Left ventricle myocardium inferior (tissue), 1 donor: Measurements from ENCODE around the gene TNRC6B. TPM values are rescaled to one million over a fixed set of nuclear protein-coding genes. Genes with fewer than 3 reads are reported as not detected.

Experiments used
- DNase-seq: peaks from one replicate; pipeline ENCODE4 v3.0.0-alpha.2; 2020
- H3K27ac ChIP-seq: fragments of 200-600 bp; replicated peaks from 2 replicates; pipeline ENCODE4 v1.8.0; 2021
- H3K27me3 ChIP-seq: fragments of 200-600 bp; 2 replicates; pipeline ENCODE4 v1.8.0; 2021; ENCODE audit warnings: low read depth
- H3K36me3 ChIP-seq: fragments of 200-600 bp; 2 replicates; pipeline ENCODE4 v1.8.0; 2021
- H3K4me1 ChIP-seq: fragments of 200-600 bp; 2 replicates; pipeline ENCODE4 v1.8.0; 2021
- H3K4me3 ChIP-seq: fragments of 200-600 bp; 2 replicates; pipeline ENCODE4 v1.8.0; 2021; ENCODE audit warnings: mild to moderate bottlenecking, moderate library complexity
- H3K9me3 ChIP-seq: fragments of 200-600 bp; replicated peaks from 2 replicates; pipeline ENCODE4 v1.8.0; 2021
- intact Hi-C: fragments of 100-400 bp; cut with micrococcal nuclease; formaldehyde crosslinking; loops from one replicate; pipeline ENCODE4 v1.11.0; 2022
- total RNA-seq: library from RNA; stranded (reverse); fragmentation: NEBNext Ultra II Directional; extraction: Animal tissue kit (Norgen Biotek cat#: 25700); gene quantifications from one replicate; pipeline ENCODE4 v1.2.1, GENCODE V29; 2021
- TF ChIP-seq, protein P1 (sequence below): fragments of 200-600 bp; IDR thresholded peaks from 2 replicates; pipeline ENCODE4 v1.8.0; 2021; ENCODE audit warnings: antibody characterized with exemption, mild to moderate bottlenecking, borderline replicate concordance
- donor health status: DM: no; HTN: yes; CAD: no; lungs with severe emphysema.

Gene TNRC6B
- total RNA-seq, 1 donor from 2014 or later: 43.8 TPM

DNA sequence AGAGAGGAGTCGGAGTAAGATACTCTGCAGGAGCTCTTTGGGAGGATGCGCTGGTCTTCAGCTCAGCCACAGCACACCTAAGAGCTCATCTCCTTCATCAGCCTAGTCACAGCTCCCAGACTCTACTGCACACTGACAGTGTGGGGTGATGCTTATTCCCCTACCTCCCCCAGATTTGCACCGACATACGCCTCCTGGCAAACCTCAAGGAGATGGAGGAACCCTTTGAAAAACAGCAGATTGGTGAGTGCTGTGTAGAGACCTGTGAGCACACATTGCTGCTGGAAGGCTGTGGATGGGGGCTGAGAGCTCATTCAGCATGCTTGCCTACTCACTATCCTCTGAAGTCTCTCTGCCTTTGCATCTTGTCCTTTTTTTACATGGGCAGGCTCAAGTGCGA is 183.4 kb downstream of the TNRC6B start:
- Histone ChIP-seq H3K27me3 (no peaks in the 10 kb centered on the region), H3K9me3 (no peaks in the 10 kb centered on the region), H3K27ac (no peak overlapping the region), H3K4me3 (no peak overlapping the region), H3K36me3 (peaks cover 98% of the 10 kb centered on the region), H3K4me1 (no peaks in the 10 kb centered on the region)
- no peak for DNase-seq
- intact Hi-C loops: no loop called here
- TF ChIP-seq, protein P1, sequence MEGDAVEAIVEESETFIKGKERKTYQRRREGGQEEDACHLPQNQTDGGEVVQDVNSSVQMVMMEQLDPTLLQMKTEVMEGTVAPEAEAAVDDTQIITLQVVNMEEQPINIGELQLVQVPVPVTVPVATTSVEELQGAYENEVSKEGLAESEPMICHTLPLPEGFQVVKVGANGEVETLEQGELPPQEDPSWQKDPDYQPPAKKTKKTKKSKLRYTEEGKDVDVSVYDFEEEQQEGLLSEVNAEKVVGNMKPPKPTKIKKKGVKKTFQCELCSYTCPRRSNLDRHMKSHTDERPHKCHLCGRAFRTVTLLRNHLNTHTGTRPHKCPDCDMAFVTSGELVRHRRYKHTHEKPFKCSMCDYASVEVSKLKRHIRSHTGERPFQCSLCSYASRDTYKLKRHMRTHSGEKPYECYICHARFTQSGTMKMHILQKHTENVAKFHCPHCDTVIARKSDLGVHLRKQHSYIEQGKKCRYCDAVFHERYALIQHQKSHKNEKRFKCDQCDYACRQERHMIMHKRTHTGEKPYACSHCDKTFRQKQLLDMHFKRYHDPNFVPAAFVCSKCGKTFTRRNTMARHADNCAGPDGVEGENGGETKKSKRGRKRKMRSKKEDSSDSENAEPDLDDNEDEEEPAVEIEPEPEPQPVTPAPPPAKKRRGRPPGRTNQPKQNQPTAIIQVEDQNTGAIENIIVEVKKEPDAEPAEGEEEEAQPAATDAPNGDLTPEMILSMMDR: no peak

DNA sequence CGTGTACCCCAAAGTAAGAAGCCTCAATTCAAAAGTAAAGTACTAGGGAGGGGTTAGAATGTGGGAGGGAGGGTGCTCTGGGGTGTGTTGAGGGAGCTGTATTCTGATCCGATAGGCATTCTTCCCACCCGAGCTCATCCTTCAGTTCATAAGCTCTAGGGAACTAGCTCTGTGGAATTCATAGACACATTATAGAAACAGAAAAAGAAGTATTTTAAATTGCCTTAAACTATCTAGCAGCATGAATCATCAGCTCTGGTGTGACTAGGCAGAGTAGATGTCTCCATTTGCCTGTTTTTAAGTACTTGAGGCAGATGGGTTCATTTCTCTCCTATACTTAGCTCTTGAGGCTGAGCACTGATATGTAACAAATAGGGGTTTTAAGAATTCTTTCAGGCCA is 185.3 kb downstream of the TNRC6B start:
- Histone ChIP-seq H3K4me1 (peaks cover 7% of the 10 kb centered on the region), H3K27me3 (no peaks in the 10 kb centered on the region), H3K36me3 (peaks cover 99% of the 10 kb centered on the region), H3K9me3 (no peaks in the 10 kb centered on the region), H3K4me3 (no peak overlapping the region), H3K27ac (no peak overlapping the region)
- TF ChIP-seq, protein P1: no peak
- intact Hi-C loops: no loop called here
- no peak for DNase-seq

DNA sequence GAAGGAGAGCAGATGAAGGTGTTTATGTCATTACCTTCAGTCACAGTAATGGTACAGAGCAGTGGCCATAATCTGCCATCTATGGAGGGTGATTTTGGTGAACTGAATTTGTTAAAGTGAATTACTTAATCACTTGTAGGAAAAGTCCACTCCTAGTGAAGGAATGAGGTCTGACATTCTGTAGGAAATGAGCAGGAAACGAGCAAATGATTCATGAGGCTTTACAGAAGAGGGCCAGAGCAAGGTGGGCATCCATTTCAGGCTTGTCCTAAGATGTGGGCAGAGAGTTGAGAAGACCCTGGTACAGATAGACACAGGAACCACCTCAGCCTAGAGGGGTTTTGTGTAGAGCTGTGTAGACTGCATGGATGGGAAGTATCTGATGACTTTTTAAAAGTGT is 186.7 kb downstream of the TNRC6B start:
- intact Hi-C loops: no loop called here
- Histone ChIP-seq H3K4me1 (peaks cover 8% of the 10 kb centered on the region), H3K27ac (no peak overlapping the region), H3K9me3 (no peaks in the 10 kb centered on the region), H3K27me3 (no peaks in the 10 kb centered on the region), H3K36me3 (peaks cover 85% of the 10 kb centered on the region), H3K4me3 (no peak overlapping the region)
- TF ChIP-seq, protein P1: no peak
- DNase-seq: no peak

DNA sequence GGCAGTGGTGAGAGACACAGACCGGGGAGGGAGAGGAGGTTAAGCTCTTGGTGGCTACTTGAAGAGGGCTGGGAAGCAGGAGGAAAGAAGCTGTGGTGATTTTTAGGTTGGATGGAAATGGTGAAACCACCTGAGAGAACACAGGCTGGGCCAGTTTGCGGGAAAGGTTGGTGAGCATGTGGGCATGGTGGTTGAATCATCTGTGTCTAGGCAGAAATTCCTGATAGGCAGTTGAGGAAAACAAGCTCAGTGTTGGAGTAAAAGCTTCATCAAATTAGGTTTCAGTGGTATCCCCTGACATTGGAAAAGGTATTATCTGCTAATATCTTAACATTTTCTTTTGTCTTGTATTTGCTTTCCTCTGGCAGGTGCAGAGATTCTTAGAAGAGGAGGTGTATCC is 188.3 kb downstream of the TNRC6B start:
- Histone ChIP-seq H3K4me1 (peaks cover 21% of the 10 kb centered on the region), H3K4me3 (no peak overlapping the region), H3K27me3 (no peaks in the 10 kb centered on the region), H3K9me3 (no peaks in the 10 kb centered on the region), H3K36me3 (peaks cover 69% of the 10 kb centered on the region), H3K27ac (no peak overlapping the region)
- no peak for DNase-seq
- intact Hi-C loops: no loop called here
- TF ChIP-seq, protein P1: no peak

DNA sequence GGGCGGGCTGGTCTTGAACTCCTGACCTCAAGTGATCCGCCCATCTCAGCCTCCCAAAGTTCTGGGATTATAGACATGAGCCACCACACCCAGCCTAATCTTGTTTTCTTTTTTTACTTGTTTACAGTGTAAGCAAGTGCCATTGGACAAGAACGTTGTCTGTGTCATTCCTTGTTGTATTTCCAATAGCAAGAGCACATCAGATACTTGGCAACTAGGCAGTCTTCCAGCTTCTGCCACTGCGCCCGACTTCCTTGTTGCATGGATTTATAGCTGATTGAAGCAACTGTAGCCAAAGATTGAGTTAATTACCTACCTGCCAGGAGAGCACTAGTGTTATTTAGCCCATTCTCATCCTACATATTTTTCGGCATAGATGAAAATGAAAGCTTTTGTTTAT is 189.6 kb downstream of the TNRC6B start:
- Histone ChIP-seq H3K27ac (no peak overlapping the region), H3K4me1 (peaks cover 30% of the 10 kb centered on the region), H3K27me3 (no peaks in the 10 kb centered on the region), H3K36me3 (peaks cover 56% of the 10 kb centered on the region), H3K9me3 (no peaks in the 10 kb centered on the region), H3K4me3 (no peak overlapping the region)
- intact Hi-C loops: no loop called here
- TF ChIP-seq, protein P1: no peak
- DNase-seq: no peak

DNA sequence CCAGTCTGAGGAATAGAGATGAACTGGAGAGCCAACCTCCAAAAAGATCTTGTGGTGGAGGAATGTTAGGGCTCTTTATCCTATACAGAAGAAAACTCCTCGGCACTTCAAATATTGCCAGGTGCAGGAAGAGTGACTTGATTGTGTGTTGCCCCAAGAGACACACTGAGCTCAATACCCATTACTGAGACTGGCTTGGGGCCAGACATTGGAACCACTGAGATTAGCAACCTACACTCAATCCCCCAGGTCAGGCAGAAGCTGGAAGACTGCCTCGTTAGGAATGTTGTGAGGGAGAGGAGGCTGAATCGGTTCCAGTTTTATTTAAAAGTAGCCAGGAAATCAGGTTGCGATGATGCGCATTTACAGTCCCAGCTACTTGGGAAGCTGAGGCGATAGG is 190.3 kb downstream of the TNRC6B start:
- TF ChIP-seq, protein P1: no peak
- Histone ChIP-seq H3K27me3 (no peaks in the 10 kb centered on the region), H3K36me3 (peaks cover 49% of the 10 kb centered on the region), H3K9me3 (no peaks in the 10 kb centered on the region), H3K4me3 (no peak overlapping the region), H3K27ac (no peak overlapping the region), H3K4me1 (peaks cover 37% of the 10 kb centered on the region)
- intact Hi-C loops: no loop called here
- DNase-seq: no peak
